Activated T-cell treated with anti-CD3 and anti-CD28 coated beads, Interleukin-2, amount 50 U/mL, for 24 hours (primary cell): ENCODE results near the gene DNAJC30.
"Not testable (repeated sequence)": the region's sequence is repeated elsewhere in the genome, so short reads cannot be mapped to it uniquely, and the experiment has no call there.

Experiments
- DNase-seq: peaks from one replicate; pipeline ENCODE4 v3.0.0-alpha.2; 2020
- H3K27ac Mint-ChIP-seq: 2 replicates; pipeline ENCODE4 v1.8.0; 2020; ENCODE audit warnings: mild to moderate bottlenecking, mixed read lengths
- H3K27me3 Mint-ChIP-seq: 2 replicates; pipeline ENCODE4 v1.8.0; 2020; ENCODE audit warnings: mixed read lengths
- H3K36me3 Mint-ChIP-seq: 2 replicates; pipeline ENCODE4 v1.8.0; 2020; ENCODE audit warnings: low read depth, mixed read lengths
- H3K4me1 Mint-ChIP-seq: 2 replicates; pipeline ENCODE4 v1.8.0; 2020; ENCODE audit warnings: low read depth, mixed read lengths
- H3K4me3 Mint-ChIP-seq: 2 replicates; pipeline ENCODE4 v1.8.0; 2020; ENCODE audit warnings: mild to moderate bottlenecking, moderate library complexity, mixed read lengths
- H3K9me3 Mint-ChIP-seq: 2 replicates; pipeline ENCODE4 v1.8.0; 2020; ENCODE audit warnings: mixed read lengths

DNAJC30 gene

GRCh38 chr7:73717991-73718405 is 34.7 kb upstream of the DNAJC30 start:
- Mint-ChIP-seq H3K36me3 (peaks cover 17% of the 10 kb centered on the region), H3K4me1 (peaks cover 35% of the 10 kb centered on the region), H3K27me3 (peaks cover 9% of the 10 kb centered on the region), H3K9me3 (no peaks in the 10 kb centered on the region), H3K27ac (peak overlapping the region; percentile 89), H3K4me3 (peak overlapping the region; percentile 81)
- DNase-seq: peak; percentile 83

- H3K4me3 Mint-ChIP-seq: peak overlapping the region; percentile 81
- H3K9me3 Mint-ChIP-seq: no peaks in the 10 kb centered on the region
- peaks cover 20% of the 10 kb centered on the region for H3K36me3 Mint-ChIP-seq
- peaks cover 39% of the 10 kb centered on the region for H3K4me1 Mint-ChIP-seq
- no peak for DNase-seq
- H3K27me3 Mint-ChIP-seq: peaks cover 9% of the 10 kb centered on the region
- H3K27ac Mint-ChIP-seq: peak overlapping the region; percentile 89
Measured at GRCh38 chr7:73717025-73717807, 34.0 kb upstream of the DNAJC30 start.

- H3K4me1 Mint-ChIP-seq: peaks cover 39% of the 10 kb centered on the region
- H3K27me3 Mint-ChIP-seq: peaks cover 5% of the 10 kb centered on the region
- no peaks in the 10 kb centered on the region for H3K9me3 Mint-ChIP-seq
- no peak overlapping the region for H3K27ac Mint-ChIP-seq
- H3K36me3 Mint-ChIP-seq: peaks cover 20% of the 10 kb centered on the region
- peak overlapping the region; percentile 43 for H3K4me3 Mint-ChIP-seq
- no peak for DNase-seq
Measured at GRCh38 chr7:73716318-73716890, 33.2 kb upstream of the DNAJC30 start.

GRCh38 chr7:73715648-73716317 is 32.5 kb upstream of the DNAJC30 start:
- DNase-seq: peak; percentile 67
- peaks cover 39% of the 10 kb centered on the region for H3K4me1 Mint-ChIP-seq
- H3K36me3 Mint-ChIP-seq: peaks cover 20% of the 10 kb centered on the region
- peaks cover 5% of the 10 kb centered on the region for H3K27me3 Mint-ChIP-seq
- no peaks in the 10 kb centered on the region for H3K9me3 Mint-ChIP-seq
- H3K4me3 Mint-ChIP-seq: peak overlapping the region; percentile 43
- H3K27ac Mint-ChIP-seq: peak overlapping the region; percentile 47

- Mint-ChIP-seq H3K36me3 (peaks cover 23% of the 10 kb centered on the region), H3K4me1 (peaks cover 35% of the 10 kb centered on the region)
- H3K9me3 Mint-ChIP-seq, H3K27me3 Mint-ChIP-seq, H3K27ac Mint-ChIP-seq, DNase-seq, H3K4me3 Mint-ChIP-seq: not testable (repeated sequence)
Measured at GRCh38 chr7:73713319-73713718, 30.1 kb upstream of the DNAJC30 start.

GRCh38 chr7:73712773-73713172 is 29.5 kb upstream of the DNAJC30 start:
- Mint-ChIP-seq H3K9me3 (no peaks in the 10 kb centered on the region), H3K27me3 (no peaks in the 10 kb centered on the region), H3K27ac (no peak overlapping the region), H3K4me1 (peaks cover 30% of the 10 kb centered on the region), H3K4me3 (no peak overlapping the region), H3K36me3 (peaks cover 23% of the 10 kb centered on the region)
- DNase-seq: no peak

- Mint-ChIP-seq H3K36me3 (peaks cover 32% of the 10 kb centered on the region), H3K9me3 (no peaks in the 10 kb centered on the region), H3K4me3 (no peak overlapping the region), H3K27me3 (no peaks in the 10 kb centered on the region), H3K27ac (no peak overlapping the region), H3K4me1 (peaks cover 18% of the 10 kb centered on the region)
- no peak for DNase-seq
Measured at GRCh38 chr7:73708961-73709549, 25.8 kb upstream of the DNAJC30 start.

- Mint-ChIP-seq H3K9me3 (no peaks in the 10 kb centered on the region), H3K36me3 (peaks cover 36% of the 10 kb centered on the region), H3K4me1 (peaks cover 16% of the 10 kb centered on the region), H3K27ac (no peak overlapping the region), H3K4me3 (no peak overlapping the region), H3K27me3 (no peaks in the 10 kb centered on the region)
- no peak for DNase-seq
Measured at GRCh38 chr7:73707045-73707631, 23.9 kb upstream of the DNAJC30 start.

- Mint-ChIP-seq H3K36me3 (peaks cover 44% of the 10 kb centered on the region), H3K9me3 (no peaks in the 10 kb centered on the region), H3K27ac (peak overlapping the region; percentile 55), H3K4me1 (peaks cover 16% of the 10 kb centered on the region), H3K4me3 (no peak overlapping the region), H3K27me3 (no peaks in the 10 kb centered on the region)
- DNase-seq: peak; percentile 61
Measured at GRCh38 chr7:73706126-73707044, 23.1 kb upstream of the DNAJC30 start.

- H3K27ac Mint-ChIP-seq: no peak overlapping the region
Measured at GRCh38 chr7:73705551-73705920, 22.3 kb upstream of the DNAJC30 start.

GRCh38 chr7:73704640-73705550 is 21.6 kb upstream of the DNAJC30 start:
- no peaks in the 10 kb centered on the region for H3K9me3 Mint-ChIP-seq
- no peak overlapping the region for H3K27ac Mint-ChIP-seq
- no peak for DNase-seq
- H3K4me1 Mint-ChIP-seq: peaks cover 16% of the 10 kb centered on the region
- H3K27me3 Mint-ChIP-seq: no peaks in the 10 kb centered on the region
- H3K4me3 Mint-ChIP-seq: no peak overlapping the region
- H3K36me3 Mint-ChIP-seq: peaks cover 54% of the 10 kb centered on the region

More at GRCh38 chr7:73705551-73705920, 22.3 kb upstream of the DNAJC30 start:
- H3K9me3 Mint-ChIP-seq: no peaks in the 10 kb centered on the region
- H3K4me1 Mint-ChIP-seq: peaks cover 16% of the 10 kb centered on the region
- H3K36me3 Mint-ChIP-seq: peaks cover 49% of the 10 kb centered on the region
- no peaks in the 10 kb centered on the region for H3K27me3 Mint-ChIP-seq
- no peak for DNase-seq
- no peak overlapping the region for H3K4me3 Mint-ChIP-seq

- Mint-ChIP-seq H3K4me3 (no peak overlapping the region), H3K36me3 (peaks cover 62% of the 10 kb centered on the region), H3K27me3 (no peaks in the 10 kb centered on the region), H3K9me3 (no peaks in the 10 kb centered on the region), H3K27ac (no peak overlapping the region), H3K4me1 (peaks cover 16% of the 10 kb centered on the region)
- peak; percentile 62 for DNase-seq
Measured at GRCh38 chr7:73703757-73704639, 20.7 kb upstream of the DNAJC30 start.
